Measurements from ENCODE around the gene HSF2BP.
"Not testable (repeated sequence)": the region's sequence is repeated elsewhere in the genome, so short reads cannot be mapped to it uniquely, and the experiment has no call there.

HSF2BP gene

GRCh38 chr21:43653626-43654025 is 5.7 kb downstream of the HSF2BP start:
- Histone ChIP-seq H3K4me3 (ENCODE audit: low read length in 2 of 2) (no peak overlapping the region), H3K27me3 (ENCODE audit: control insufficient read depth in 2 of 2, insufficient read depth in 2 of 2, low read length in 2 of 2) (no peaks in the 10 kb centered on the region), H3K4me1 (ENCODE audit: control insufficient read depth in 2 of 2, insufficient read depth in 2 of 2, low read length in 2 of 2) (no peaks in the 10 kb centered on the region), H3K9me3 (ENCODE audit: control insufficient read depth in 2 of 2, low read length in 2 of 2) (no peaks in the 10 kb centered on the region), H3K27ac (ENCODE audit: low read depth in 2 of 2, low read length in 2 of 2) (no peak overlapping the region), H3K9ac (ENCODE audit: low read depth in 1 of 2, low read length in 2 of 2) (no peak overlapping the region), H3K36me3 (ENCODE audit: control insufficient read depth in 2 of 2, insufficient read depth in 2 of 2, low read length in 2 of 2) (no peaks in the 10 kb centered on the region)

- no peaks in the 10 kb centered on the region for H3K4me1 ChIP-seq (ENCODE audit: control insufficient read depth in 2 of 2, insufficient read depth in 2 of 2, low read length in 2 of 2)
- no peaks in the 10 kb centered on the region for H3K27me3 ChIP-seq (ENCODE audit: control insufficient read depth in 2 of 2, insufficient read depth in 2 of 2, low read length in 2 of 2)
- H3K36me3 ChIP-seq (ENCODE audit: control insufficient read depth in 2 of 2, insufficient read depth in 2 of 2, low read length in 2 of 2): no peaks in the 10 kb centered on the region
- H3K27ac ChIP-seq (ENCODE audit: low read depth in 2 of 2, low read length in 2 of 2): no peak overlapping the region
- no peaks in the 10 kb centered on the region for H3K9me3 ChIP-seq (ENCODE audit: control insufficient read depth in 2 of 2, low read length in 2 of 2)
- H3K4me3 ChIP-seq (ENCODE audit: low read length in 2 of 2): no peak overlapping the region
- H3K9ac ChIP-seq (ENCODE audit: low read depth in 1 of 2, low read length in 2 of 2): no peak overlapping the region
Measured at GRCh38 chr21:43652616-43653015, 6.7 kb downstream of the HSF2BP start.

GRCh38 chr21:43651926-43652325 is 7.4 kb downstream of the HSF2BP start:
- H3K9me3 ChIP-seq (ENCODE audit: control insufficient read depth in 2 of 2, low read length in 2 of 2); H3K27me3 ChIP-seq (ENCODE audit: control insufficient read depth in 2 of 2, insufficient read depth in 2 of 2, low read length in 2 of 2); H3K9ac ChIP-seq (ENCODE audit: low read depth in 1 of 2, low read length in 2 of 2); H3K4me1 ChIP-seq (ENCODE audit: control insufficient read depth in 2 of 2, insufficient read depth in 2 of 2, low read length in 2 of 2); H3K4me3 ChIP-seq (ENCODE audit: low read length in 2 of 2); H3K36me3 ChIP-seq (ENCODE audit: control insufficient read depth in 2 of 2, insufficient read depth in 2 of 2, low read length in 2 of 2); H3K27ac ChIP-seq (ENCODE audit: low read depth in 2 of 2, low read length in 2 of 2): not testable (repeated sequence)

GRCh38 chr21:43648171-43648570 is 11.1 kb downstream of the HSF2BP start:
- Histone ChIP-seq H3K27me3 (ENCODE audit: control insufficient read depth in 2 of 2, insufficient read depth in 2 of 2, low read length in 2 of 2) (no peaks in the 10 kb centered on the region), H3K4me3 (ENCODE audit: low read length in 2 of 2) (no peak overlapping the region), H3K27ac (ENCODE audit: low read depth in 2 of 2, low read length in 2 of 2) (no peak overlapping the region), H3K4me1 (ENCODE audit: control insufficient read depth in 2 of 2, insufficient read depth in 2 of 2, low read length in 2 of 2) (peaks cover 11% of the 10 kb centered on the region in 2 donors), H3K36me3 (ENCODE audit: control insufficient read depth in 2 of 2, insufficient read depth in 2 of 2, low read length in 2 of 2) (no peaks in the 10 kb centered on the region), H3K9ac (ENCODE audit: low read depth in 1 of 2, low read length in 2 of 2) (no peak overlapping the region), H3K9me3 (ENCODE audit: control insufficient read depth in 2 of 2, low read length in 2 of 2) (no peaks in the 10 kb centered on the region)

- no peak overlapping the region for H3K27ac ChIP-seq (ENCODE audit: low read depth in 2 of 2, low read length in 2 of 2)
- H3K9me3 ChIP-seq (ENCODE audit: control insufficient read depth in 2 of 2, low read length in 2 of 2): no peaks in the 10 kb centered on the region
- H3K4me1 ChIP-seq (ENCODE audit: control insufficient read depth in 2 of 2, insufficient read depth in 2 of 2, low read length in 2 of 2): peaks cover 11% of the 10 kb centered on the region in 2 donors
- no peak overlapping the region for H3K4me3 ChIP-seq (ENCODE audit: low read length in 2 of 2)
- H3K36me3 ChIP-seq (ENCODE audit: control insufficient read depth in 2 of 2, insufficient read depth in 2 of 2, low read length in 2 of 2): no peaks in the 10 kb centered on the region
- no peak overlapping the region for H3K9ac ChIP-seq (ENCODE audit: low read depth in 1 of 2, low read length in 2 of 2)
- no peaks in the 10 kb centered on the region for H3K27me3 ChIP-seq (ENCODE audit: control insufficient read depth in 2 of 2, insufficient read depth in 2 of 2, low read length in 2 of 2)
Measured at GRCh38 chr21:43646550-43647260, 12.6 kb downstream of the HSF2BP start.

- H3K4me3 ChIP-seq (ENCODE audit: low read length in 2 of 2): peak overlapping the region in 1 of 2 donors; percentile 31
- no peaks in the 10 kb centered on the region for H3K36me3 ChIP-seq (ENCODE audit: control insufficient read depth in 2 of 2, insufficient read depth in 2 of 2, low read length in 2 of 2)
- H3K27ac ChIP-seq (ENCODE audit: low read depth in 2 of 2, low read length in 2 of 2): peak overlapping the region in 1 of 2 donors; percentile 20
- no peaks in the 10 kb centered on the region for H3K27me3 ChIP-seq (ENCODE audit: control insufficient read depth in 2 of 2, insufficient read depth in 2 of 2, low read length in 2 of 2)
- H3K9ac ChIP-seq (ENCODE audit: low read depth in 1 of 2, low read length in 2 of 2): peak overlapping the region in 1 of 2 donors; percentile 47
- peaks cover 11% of the 10 kb centered on the region in 2 donors for H3K4me1 ChIP-seq (ENCODE audit: control insufficient read depth in 2 of 2, insufficient read depth in 2 of 2, low read length in 2 of 2)
- H3K9me3 ChIP-seq (ENCODE audit: control insufficient read depth in 2 of 2, low read length in 2 of 2): no peaks in the 10 kb centered on the region
Measured at GRCh38 chr21:43645976-43646375, 13.3 kb downstream of the HSF2BP start.

GRCh38 chr21:43645136-43645891 is 14.0 kb downstream of the HSF2BP start:
- Histone ChIP-seq H3K36me3 (ENCODE audit: control insufficient read depth in 2 of 2, insufficient read depth in 2 of 2, low read length in 2 of 2) (no peaks in the 10 kb centered on the region), H3K9ac (ENCODE audit: low read depth in 1 of 2, low read length in 2 of 2) (peak overlapping the region in 1 of 2 donors; percentile 47), H3K4me1 (ENCODE audit: control insufficient read depth in 2 of 2, insufficient read depth in 2 of 2, low read length in 2 of 2) (peaks cover 11% of the 10 kb centered on the region in 2 donors), H3K27me3 (ENCODE audit: control insufficient read depth in 2 of 2, insufficient read depth in 2 of 2, low read length in 2 of 2) (no peaks in the 10 kb centered on the region), H3K9me3 (ENCODE audit: control insufficient read depth in 2 of 2, low read length in 2 of 2) (no peaks in the 10 kb centered on the region), H3K27ac (ENCODE audit: low read depth in 2 of 2, low read length in 2 of 2) (peak overlapping the region in 1 of 2 donors; percentile 20), H3K4me3 (ENCODE audit: low read length in 2 of 2) (peak overlapping the region in 1 of 2 donors; percentile 31)

- no peaks in the 10 kb centered on the region for H3K27me3 ChIP-seq (ENCODE audit: control insufficient read depth in 2 of 2, insufficient read depth in 2 of 2, low read length in 2 of 2)
- no peaks in the 10 kb centered on the region for H3K36me3 ChIP-seq (ENCODE audit: control insufficient read depth in 2 of 2, insufficient read depth in 2 of 2, low read length in 2 of 2)
- no peaks in the 10 kb centered on the region for H3K9me3 ChIP-seq (ENCODE audit: control insufficient read depth in 2 of 2, low read length in 2 of 2)
- no peak overlapping the region for H3K4me3 ChIP-seq (ENCODE audit: low read length in 2 of 2)
- no peak overlapping the region for H3K27ac ChIP-seq (ENCODE audit: low read depth in 2 of 2, low read length in 2 of 2)
- peaks cover 11% of the 10 kb centered on the region in 2 donors for H3K4me1 ChIP-seq (ENCODE audit: control insufficient read depth in 2 of 2, insufficient read depth in 2 of 2, low read length in 2 of 2)
- H3K9ac ChIP-seq (ENCODE audit: low read depth in 1 of 2, low read length in 2 of 2): no peak overlapping the region
Measured at GRCh38 chr21:43644609-43645008, 14.7 kb downstream of the HSF2BP start.

GRCh38 chr21:43644071-43644470 is 15.2 kb downstream of the HSF2BP start:
- no peaks in the 10 kb centered on the region for H3K27me3 ChIP-seq (ENCODE audit: control insufficient read depth in 2 of 2, insufficient read depth in 2 of 2, low read length in 2 of 2)
- no peak overlapping the region for H3K27ac ChIP-seq (ENCODE audit: low read depth in 2 of 2, low read length in 2 of 2)
- H3K4me1 ChIP-seq (ENCODE audit: control insufficient read depth in 2 of 2, insufficient read depth in 2 of 2, low read length in 2 of 2): peaks cover 11% of the 10 kb centered on the region in 2 donors
- no peak overlapping the region for H3K9ac ChIP-seq (ENCODE audit: low read depth in 1 of 2, low read length in 2 of 2)
- no peak overlapping the region for H3K4me3 ChIP-seq (ENCODE audit: low read length in 2 of 2)
- no peaks in the 10 kb centered on the region for H3K9me3 ChIP-seq (ENCODE audit: control insufficient read depth in 2 of 2, low read length in 2 of 2)
- no peaks in the 10 kb centered on the region for H3K36me3 ChIP-seq (ENCODE audit: control insufficient read depth in 2 of 2, insufficient read depth in 2 of 2, low read length in 2 of 2)

GRCh38 chr21:43643193-43643592 is 16.1 kb downstream of the HSF2BP start:
- no peaks in the 10 kb centered on the region for H3K36me3 ChIP-seq (ENCODE audit: control insufficient read depth in 2 of 2, insufficient read depth in 2 of 2, low read length in 2 of 2)
- H3K9me3 ChIP-seq (ENCODE audit: control insufficient read depth in 2 of 2, low read length in 2 of 2): no peaks in the 10 kb centered on the region
- H3K9ac ChIP-seq (ENCODE audit: low read depth in 1 of 2, low read length in 2 of 2): no peak overlapping the region
- no peak overlapping the region for H3K4me3 ChIP-seq (ENCODE audit: low read length in 2 of 2)
- H3K27me3 ChIP-seq (ENCODE audit: control insufficient read depth in 2 of 2, insufficient read depth in 2 of 2, low read length in 2 of 2): no peaks in the 10 kb centered on the region
- H3K4me1 ChIP-seq (ENCODE audit: control insufficient read depth in 2 of 2, insufficient read depth in 2 of 2, low read length in 2 of 2): peaks cover 11% of the 10 kb centered on the region in 2 donors
- H3K27ac ChIP-seq (ENCODE audit: low read depth in 2 of 2, low read length in 2 of 2): no peak overlapping the region
